ENCODE results near the gene OR5AU1.

Gene OR5AU1

GRCh38 chr14:21142357-21142756 lies 13.5 kb downstream of the OR5AU1 start:
- no peak for TF ChIP-seq CTCF (IDR thresholded peaks at IDR 0.05; ENCODE audit: insufficient read depth, low read length, poor library complexity, severe bottlenecking)
- DNase-seq (ENCODE audit: extremely low read depth, insufficient read length): no peak
- no peaks in the 10 kb centered on the region for H3K36me3 ChIP-seq (ENCODE audit: control insufficient read depth, insufficient read depth, low read length)
- H3K27me3 ChIP-seq (replicated peaks; ENCODE audit: control insufficient read depth, insufficient read depth, low read length): no peaks in the 10 kb centered on the region
- no peak overlapping the region for H3K4me3 ChIP-seq (replicated peaks; ENCODE audit: low read depth, low read length)

GRCh38 chr14:21136024-21136423 lies 19.8 kb downstream of the OR5AU1 start:
- Histone ChIP-seq H3K36me3 (ENCODE audit: control insufficient read depth, insufficient read depth, low read length) (no peaks in the 10 kb centered on the region), H3K27me3 (replicated peaks; ENCODE audit: control insufficient read depth, insufficient read depth, low read length) (no peaks in the 10 kb centered on the region), H3K4me3 (replicated peaks; ENCODE audit: low read depth, low read length) (no peak overlapping the region)
- no peak for DNase-seq (ENCODE audit: extremely low read depth, insufficient read length)
- TF ChIP-seq CTCF (IDR thresholded peaks at IDR 0.05; ENCODE audit: insufficient read depth, low read length, poor library complexity, severe bottlenecking): peak; percentile 55

GRCh38 chr14:21133901-21134300 lies 22.0 kb downstream of the OR5AU1 start:
- Histone ChIP-seq H3K27me3 (replicated peaks; ENCODE audit: control insufficient read depth, insufficient read depth, low read length) (no peaks in the 10 kb centered on the region), H3K4me3 (replicated peaks; ENCODE audit: low read depth, low read length) (no peak overlapping the region), H3K36me3 (ENCODE audit: control insufficient read depth, insufficient read depth, low read length) (no peaks in the 10 kb centered on the region)
- TF ChIP-seq CTCF (IDR thresholded peaks at IDR 0.05; ENCODE audit: insufficient read depth, low read length, poor library complexity, severe bottlenecking): no peak
- no peak for DNase-seq (ENCODE audit: extremely low read depth, insufficient read length)

- H3K4me3 ChIP-seq (replicated peaks; ENCODE audit: low read depth, low read length): no peak overlapping the region
- TF ChIP-seq CTCF (IDR thresholded peaks at IDR 0.05; ENCODE audit: insufficient read depth, low read length, poor library complexity, severe bottlenecking): no peak
- H3K36me3 ChIP-seq (ENCODE audit: control insufficient read depth, insufficient read depth, low read length): no peaks in the 10 kb centered on the region
- DNase-seq (ENCODE audit: extremely low read depth, insufficient read length): no peak
- H3K27me3 ChIP-seq (replicated peaks; ENCODE audit: control insufficient read depth, insufficient read depth, low read length): no peaks in the 10 kb centered on the region
These were observed 32.4 kb downstream of the OR5AU1 start for GRCh38 chr14:21123429-21123828.

- no peak overlapping the region for H3K4me3 ChIP-seq (replicated peaks; ENCODE audit: low read depth, low read length)
- DNase-seq (ENCODE audit: extremely low read depth, insufficient read length): no peak
These were observed 34.7 kb downstream of the OR5AU1 start for GRCh38 chr14:21121122-21121521.

More at GRCh38 chr14:21121122-21121521, 34.7 kb downstream of the OR5AU1 start:
- Histone ChIP-seq H3K36me3 (ENCODE audit: control insufficient read depth, insufficient read depth, low read length) (no peaks in the 10 kb centered on the region), H3K27me3 (replicated peaks; ENCODE audit: control insufficient read depth, insufficient read depth, low read length) (no peaks in the 10 kb centered on the region)
- TF ChIP-seq CTCF (IDR thresholded peaks at IDR 0.05; ENCODE audit: insufficient read depth, low read length, poor library complexity, severe bottlenecking): no peak

Measured in GM06990 (cell line).